ENCODE data around the gene RNASE11. TPM values are rescaled to one million over a fixed set of nuclear protein-coding genes. Genes with fewer than 3 reads are reported as not detected.
"Not testable (repeated sequence)": the region's sequence is repeated elsewhere in the genome, so short reads cannot be mapped to it uniquely, and the experiment has no call there.

Gene RNASE11
- polyA plus RNA-seq, 1 donor (not counting 4 experiments of a cell fraction or from before 2014, with no cell fraction given): not detected

- Histone ChIP-seq H3K9me1 (ENCODE audit: control insufficient read depth, extremely low read depth, insufficient read depth, low read length) (no peaks in the 10 kb centered on the region), H2AFZ (ENCODE audit: control insufficient read depth, low read length) (no peak overlapping the region), H3K9ac (ENCODE audit: control insufficient read depth, extremely low read depth, insufficient read depth, low read length) (no peak overlapping the region), H3K79me2 (ENCODE audit: control insufficient read depth, insufficient read depth, low read length) (no peaks in the 10 kb centered on the region), H3K4me2 (ENCODE audit: control insufficient read depth, extremely low read depth, insufficient read depth, low read depth, low read length) (no peak overlapping the region), H3K27me3 (ENCODE audit: control insufficient read depth, extremely low read depth, insufficient read depth, low read length) (no peaks in the 10 kb centered on the region), H3K27ac (ENCODE audit: control insufficient read depth, insufficient read depth, low read length) (no peak overlapping the region), H3K4me3 (ENCODE audit: control insufficient read depth in 2 of 3, extremely low read depth in 1 of 3, insufficient read depth in 2 of 3, low read depth in 1 of 3, low read length in 3 of 3) (no peak overlapping the region), H3K36me3 (ENCODE audit: control insufficient read depth in 2 of 2, extremely low read depth in 1 of 2, insufficient read depth in 2 of 2, low read length in 2 of 2) (no peaks in the 10 kb centered on the region), H3K4me1 (ENCODE audit: control insufficient read depth, extremely low read depth, insufficient read depth, low read length) (no peaks in the 10 kb centered on the region), H4K20me1 (ENCODE audit: control insufficient read depth, extremely low read depth, insufficient read depth, low read length) (no peaks in the 10 kb centered on the region), H3K9me3 (ENCODE audit: control insufficient read depth, low read depth, low read length) (no peaks in the 10 kb centered on the region)
- no peak for FAIRE-seq
- dilution Hi-C loops (cut with MboI; ENCODE audit: extremely low pct_ligation_motif_present, low sequenced_read_pairs): no loop called here
- no peak for DNase-seq (ENCODE audit: low read depth, low spot score)
- TF ChIP-seq CTCF (optimal IDR thresholded peaks at IDR 0.05 in 1 of 3, IDR thresholded peaks at IDR 0.05 in 1 of 3, conservative IDR thresholded peaks at IDR 0.05 in 1 of 3; ENCODE audit: extremely low read depth in 1 of 3, insufficient read depth in 2 of 3, low read length in 3 of 3): no peak
- TF ChIP-seq EZH2 (IDR thresholded peaks at IDR 0.05; ENCODE audit: low read length): no peak
Measured at GRCh38 chr14:20569066-20569465, 18.7 kb downstream of the RNASE11 start.

GRCh38 chr14:20568393-20568792 lies 19.4 kb downstream of the RNASE11 start:
- H3K36me3 ChIP-seq (ENCODE audit: control insufficient read depth in 2 of 2, extremely low read depth in 1 of 2, insufficient read depth in 2 of 2, low read length in 2 of 2): no peaks in the 10 kb centered on the region
- no peak overlapping the region for H2AFZ ChIP-seq (ENCODE audit: control insufficient read depth, low read length)
- H3K4me1 ChIP-seq (ENCODE audit: control insufficient read depth, extremely low read depth, insufficient read depth, low read length): no peaks in the 10 kb centered on the region
- FAIRE-seq: no peak
- no peaks in the 10 kb centered on the region for H3K9me3 ChIP-seq (ENCODE audit: control insufficient read depth, low read depth, low read length)
- H3K79me2 ChIP-seq (ENCODE audit: control insufficient read depth, insufficient read depth, low read length): no peaks in the 10 kb centered on the region
- H3K9me1 ChIP-seq (ENCODE audit: control insufficient read depth, extremely low read depth, insufficient read depth, low read length): no peaks in the 10 kb centered on the region
- H4K20me1 ChIP-seq (ENCODE audit: control insufficient read depth, extremely low read depth, insufficient read depth, low read length): no peaks in the 10 kb centered on the region
- dilution Hi-C loops (cut with MboI; ENCODE audit: extremely low pct_ligation_motif_present, low sequenced_read_pairs): no loop called here
- no peaks in the 10 kb centered on the region for H3K27me3 ChIP-seq (ENCODE audit: control insufficient read depth, extremely low read depth, insufficient read depth, low read length)
- no peak overlapping the region for H3K9ac ChIP-seq (ENCODE audit: control insufficient read depth, extremely low read depth, insufficient read depth, low read length)
- DNase-seq (ENCODE audit: low read depth, low spot score): no peak
- TF ChIP-seq EZH2 (IDR thresholded peaks at IDR 0.05; ENCODE audit: low read length): no peak
- TF ChIP-seq CTCF (optimal IDR thresholded peaks at IDR 0.05 in 1 of 3, IDR thresholded peaks at IDR 0.05 in 1 of 3, conservative IDR thresholded peaks at IDR 0.05 in 1 of 3; ENCODE audit: extremely low read depth in 1 of 3, insufficient read depth in 2 of 3, low read length in 3 of 3): no peak
- H3K27ac ChIP-seq (ENCODE audit: control insufficient read depth, insufficient read depth, low read length): no peak overlapping the region
- H3K4me3 ChIP-seq (ENCODE audit: control insufficient read depth in 2 of 3, extremely low read depth in 1 of 3, insufficient read depth in 2 of 3, low read depth in 1 of 3, low read length in 3 of 3): no peak overlapping the region
- no peak overlapping the region for H3K4me2 ChIP-seq (ENCODE audit: control insufficient read depth, extremely low read depth, insufficient read depth, low read depth, low read length)

GRCh38 chr14:20567199-20567598 lies 20.6 kb downstream of the RNASE11 start:
- H3K9me3 ChIP-seq (ENCODE audit: control insufficient read depth, low read depth, low read length); H3K27ac ChIP-seq (ENCODE audit: control insufficient read depth, insufficient read depth, low read length); FAIRE-seq; H4K20me1 ChIP-seq (ENCODE audit: control insufficient read depth, extremely low read depth, insufficient read depth, low read length); H3K27me3 ChIP-seq (ENCODE audit: control insufficient read depth, extremely low read depth, insufficient read depth, low read length); H3K4me2 ChIP-seq (ENCODE audit: control insufficient read depth, extremely low read depth, insufficient read depth, low read depth, low read length); H2AFZ ChIP-seq (ENCODE audit: control insufficient read depth, low read length); dilution Hi-C loops (cut with MboI; ENCODE audit: extremely low pct_ligation_motif_present, low sequenced_read_pairs); H3K9me1 ChIP-seq (ENCODE audit: control insufficient read depth, extremely low read depth, insufficient read depth, low read length); H3K9ac ChIP-seq (ENCODE audit: control insufficient read depth, extremely low read depth, insufficient read depth, low read length); H3K36me3 ChIP-seq (ENCODE audit: control insufficient read depth in 2 of 2, extremely low read depth in 1 of 2, insufficient read depth in 2 of 2, low read length in 2 of 2); H3K4me1 ChIP-seq (ENCODE audit: control insufficient read depth, extremely low read depth, insufficient read depth, low read length); H3K79me2 ChIP-seq (ENCODE audit: control insufficient read depth, insufficient read depth, low read length); H3K4me3 ChIP-seq (ENCODE audit: control insufficient read depth in 2 of 3, extremely low read depth in 1 of 3, insufficient read depth in 2 of 3, low read depth in 1 of 3, low read length in 3 of 3); DNase-seq (ENCODE audit: low read depth, low spot score): not testable (repeated sequence)
